Heart left ventricle (tissue), 16 donors: ENCODE data around the gene SCN9A. TPM values are rescaled to one million over a fixed set of nuclear protein-coding genes. Genes with fewer than 3 reads are reported as not detected.
A peak's percentile ranks its signal among the peaks of the same experiment; 100 is the strongest.

Experiments
- ATAC-seq, 4 donors: fragments of 200-7000 bp; cut with Tn5 transposase; one replicate each; pipeline ENCODE4 v1.9.1; 2020 to 2022; ENCODE audit warnings: moderate library complexity in 4 of 4, mild to moderate bottlenecking in 3 of 4, moderate number of reproducible peaks in 1 of 4
- DNase-seq, 5 donors: peaks; one replicate each; pipeline ENCODE4 v3.0.0-alpha.2; 2020
- H3K27ac ChIP-seq, 12 donors: fragments of 200-600 bp; sonication (generic) in 4 of 12; one replicate each; pipeline versions ENCODE4 v1.5.0 to v1.8.0; 2016 to 2022; ENCODE audit warnings: mild to moderate bottlenecking in 2 of 12
- H3K27me3 ChIP-seq, 9 donors: fragments of 200-600 bp; sonication (generic) in 2 of 9; one replicate each; pipeline versions ENCODE4 v1.5.1 to v1.8.0; 2016 to 2022; ENCODE audit warnings: mild to moderate bottlenecking in 3 of 9
- H3K36me3 ChIP-seq, 9 donors: fragments of 200-600 bp; sonication (generic) in 2 of 9; one replicate each; pipeline versions ENCODE4 v1.5.0 to v1.8.0; 2018 to 2022; ENCODE audit warnings: mild to moderate bottlenecking in 2 of 9
- H3K4me1 ChIP-seq, 12 donors: fragments of 200-600 bp; sonication (generic) in 4 of 12; one replicate each; pipeline versions ENCODE4 v1.5.0 to v1.8.0; 2016 to 2022; ENCODE audit warnings: mild to moderate bottlenecking in 3 of 12
- H3K4me3 ChIP-seq, 12 donors: fragments of 200-600 bp; sonication (generic) in 4 of 12; one replicate each; pipeline versions ENCODE4 v1.5.0 to v1.8.0; 2017 to 2022; ENCODE audit warnings: mild to moderate bottlenecking in 9 of 12, moderate library complexity in 4 of 12
- H3K9me3 ChIP-seq, 12 donors: fragments of 200-600 bp; sonication (generic) in 4 of 12; one replicate each; pipeline versions ENCODE4 v1.5.0 to v1.8.0; 2016 to 2022; ENCODE audit warnings: mild to moderate bottlenecking in 1 of 12
- CTCF ChIP-seq, 12 donors: fragments of 200-600 bp; sonication (generic) in 4 of 12; IDR thresholded peaks; one replicate each; pipeline versions ENCODE4 v1.5.0 to v1.8.0; 2018 to 2022; ENCODE audit warnings: antibody characterized with exemption in 12 of 12, mild to moderate bottlenecking in 5 of 12
- POLR2A ChIP-seq, 2 donors: fragments of 450-650 bp; IDR thresholded peaks; one replicate each; pipeline ENCODE4 v1.6.1; 2017; ENCODE audit warnings: antibody characterized with exemption in 2 of 2, mild to moderate bottlenecking in 2 of 2, moderate library complexity in 2 of 2
- WGBS, 4 donors: extraction: QIAGEN DNeasy Blood & Tissue Kit in 2 of 4; methylation state at CpG; one replicate each; pipeline versions ENCODE4 v1.1.5 to v1.1.7; 2013 to 2018; 5-methylcytosine and 5-hydroxymethylcytosine counted together
- intact Hi-C, 10 donors: fragments of 100-400 bp; cut with DNase I; formaldehyde crosslinking; loops; one replicate each; pipeline versions ENCODE4 v1.11.1 to v1.14.2; 2022
- long read RNA-seq, 3 donors: library from polyadenylated mRNA; unstranded; transcript quantifications; one replicate each; pipeline ENCODE4 v2.0.0, GENCODE V29; 2020 to 2021
- polyA plus RNA-seq, 2 donors: library from polyadenylated mRNA; stranded (reverse); fragments of 200-250 nt; gene quantifications; one replicate each; pipeline ENCODE4 v1.2.3, GENCODE V29; 2013
- total RNA-seq, 9 donors: library from RNA; depleted of rRNA in 2 of 9; stranded (reverse); fragments of >200 nt in 2 of 9; fragmentation: NEBNext Ultra II Directional in 3 of 9; extraction: Animal tissue kit (Norgen Biotek cat#: 25700) in 3 of 9; gene quantifications; one replicate each; pipeline versions ENCODE4 v1.1.0 to v1.2.4, GENCODE V29; 2016 to 2023
- donor health status: ischemic (EF 13 %, LVEDD 7.1; RV severe dilation, severe dysfunction).
- donor health status: healthy with polysubstance abuse.
- donor health status: DM: no; HTN: yes; CAD: no.
- donor health status: DM: no; HTN: no; CAD: no.
- donor health status: ischemic (EF 25% LVEDD 6.9; RV normal size, moderate dysfunction).
- donor health status: ischemic (EF 25% LVEDD 5.7; RV mildly dilated, moderate dysfunction).
- donor health status: healthy.
- donor health status: DM: yes; HTN: yes; CAD: no.
- donor health status: ischemic (EF 35%, LVEDD 5.7; RV mildly dilated, moderate dysfunction).
- donor health status: nonischemic (EF 11% LVEDD 7.7; RV severe dilation, severe dysfunction).
- donor health status: DM: yes; HTN: yes; CAD: no.
- donor health status: PGD.
- donor health status: ischemic (EF 29% LVEDD 5.4; RV normal size, mild dysfunction).
- donor health status: nonischemic (EF 23%, LVEDD 6.1; RV moderate dilation, normal function).

Gene SCN9A
- total RNA-seq = 1 to 10 TPM in 5 of 9 donors, under 1 TPM in 4; 0.50 to 3.2 (median 1.1) TPM
- under 1 TPM; 0.08 to 0.27 TPM for polyA plus RNA-seq
- long read RNA-seq, donor 1, partial matches to known transcripts = 0 of 2 reads
- long read RNA-seq, donor 1, other reads (novel, unspliced or antisense) = 2 of 2 reads
- long read RNA-seq, donor 2, partial matches to known transcripts = 0 of 1 reads
- long read RNA-seq, donor 2, other reads (novel, unspliced or antisense) = 1 of 1 reads
- long read RNA-seq, donor 3 = 0 reads

GRCh38 chr2:166375736-166376487 lies at the start of gene SCN9A:
Gene SCN9A, minus strand, starts transcription at chr2:166375944. Its CDS starts 64,188 bp downstream, at chr2:166311756.
- Histone ChIP-seq H3K36me3 (no peaks in the 10 kb centered on the region), H3K4me3 (peak within 1 kb of the TSS; percentile 33 to 69 (median 60)), H3K9me3 (no peaks in the 10 kb centered on the region), H3K27me3 (peaks cover 0 to 5% (median 0%) of the 10 kb centered on the region in 9 donors), H3K4me1 (peaks cover 0 to 18% (median 4%) of the 10 kb centered on the region in 12 donors), H3K27ac (peak within 1 kb of the TSS in 3 of 12 donors; percentile 10 to 62 (median 30))
- intact Hi-C loops = no loop called here
- DNase-seq (peak; percentile 66 to 88 (median 68)), ATAC-seq (peak; percentile 67 to 97 (median 92))
- TF ChIP-seq POLR2A (IDR thresholded peaks at IDR 0.05) (no peak), CTCF (IDR thresholded peaks at IDR 0.05) (no peak)
- 0 to 2% (median 1%) methylated on average over 15 to 45 of the region's 45 CpGs for WGBS, 4 donors

GRCh38 chr2:166424841-166425240 lies 49.1 kb upstream of the SCN9A start:
- no peaks in the 10 kb centered on the region for H3K27me3 ChIP-seq
- TF ChIP-seq CTCF (IDR thresholded peaks at IDR 0.05) (no peak), POLR2A (IDR thresholded peaks at IDR 0.05) (no peak)
- intact Hi-C loops = loop anchor here in 1 of 10 donors (10.0 kb wide), 1 partner anchor 90 kb away; no protein-coding TSS in a partner anchor
- H3K9me3 ChIP-seq = no peaks in the 10 kb centered on the region
- 51 to 58% (median 54%) methylated on average over 4 to 5 of the region's 5 CpGs for WGBS, 4 donors
- DNase-seq (no peak), ATAC-seq (peak in 1 of 4 donors; percentile 40)
- no peak overlapping the region for H3K4me3 ChIP-seq
- H3K27ac ChIP-seq = no peak overlapping the region
- H3K4me1 ChIP-seq = no peaks in the 10 kb centered on the region
- peaks cover 0 to 22% (median 0%) of the 10 kb centered on the region in 9 donors for H3K36me3 ChIP-seq

- H3K27me3 ChIP-seq = no peaks in the 10 kb centered on the region
- no peak for DNase-seq
- H3K36me3 ChIP-seq = no peaks in the 10 kb centered on the region
- no peak for ATAC-seq
- 59 to 69% (median 64%) methylated on average over 2 of the region's 2 CpGs for WGBS, 4 donors
- no peaks in the 10 kb centered on the region for H3K9me3 ChIP-seq
- no peak overlapping the region for H3K27ac ChIP-seq
- H3K4me3 ChIP-seq = no peak overlapping the region
- intact Hi-C loops = loop anchor here in 1 of 10 donors (5.0 kb wide), 1 partner anchor 98 kb away; no protein-coding TSS in a partner anchor
- H3K4me1 ChIP-seq = no peaks in the 10 kb centered on the region
- TF ChIP-seq POLR2A (IDR thresholded peaks at IDR 0.05) (no peak), CTCF (IDR thresholded peaks at IDR 0.05) (peak in 3 of 12 donors; percentile 11 to 26 (median 22))
Measured at GRCh38 chr2:166419616-166419934, 43.8 kb upstream of the SCN9A start.
